Activated naive CD4-positive, alpha-beta T cell treated with anti-CD3 and anti-CD28 coated beads for 36 hours (primary cell): ENCODE measurements around the gene CAPN12. TPM values are rescaled to one million over a fixed set of nuclear protein-coding genes. Genes with fewer than 3 reads are reported as not detected.

Experiments
- CTCF ChIA-PET: fragments of 350-600 bp; sonication (Branson Sonifier 250); formaldehyde crosslinking; loops from one replicate; lab custom pipeline; 2021; ENCODE audit warnings: antibody characterized with exemption; lab: Charles Lee
- DNase-seq: peaks from one replicate; pipeline ENCODE4 v3.0.0-alpha.2; 2020
- H3K27ac Mint-ChIP-seq: one replicate; pipeline ENCODE4 v1.8.0; 2021; ENCODE audit warnings: mild to moderate bottlenecking, mixed read lengths
- H3K27me3 Mint-ChIP-seq: one replicate; pipeline ENCODE4 v1.8.0; 2021; ENCODE audit warnings: low read depth, mixed read lengths
- H3K36me3 Mint-ChIP-seq: one replicate; pipeline ENCODE4 v1.8.0; 2021; ENCODE audit warnings: low read depth, mixed read lengths
- H3K4me1 Mint-ChIP-seq: one replicate; pipeline ENCODE4 v1.8.0; 2021; ENCODE audit warnings: low read depth, mixed read lengths
- H3K4me3 Mint-ChIP-seq: one replicate; pipeline ENCODE4 v1.8.0; 2021; ENCODE audit warnings: mild to moderate bottlenecking, moderate library complexity, mixed read lengths
- H3K9me3 Mint-ChIP-seq: one replicate; pipeline ENCODE4 v1.8.0; 2021; ENCODE audit warnings: mixed read lengths
- intact Hi-C: fragments of 100-400 bp; cut with micrococcal nuclease; formaldehyde crosslinking; loops from one replicate; pipeline ENCODE4 v1.15.1; 2023
- total RNA-seq, 2 experiments: library from RNA; stranded (reverse); gene quantifications; one replicate each; pipeline ENCODE4 v1.2.3, GENCODE V29; 2021

The CAPN12 gene
- total RNA-seq, 2 experiments from 2014 or later = 1.9 to 2.2 TPM

DNA sequence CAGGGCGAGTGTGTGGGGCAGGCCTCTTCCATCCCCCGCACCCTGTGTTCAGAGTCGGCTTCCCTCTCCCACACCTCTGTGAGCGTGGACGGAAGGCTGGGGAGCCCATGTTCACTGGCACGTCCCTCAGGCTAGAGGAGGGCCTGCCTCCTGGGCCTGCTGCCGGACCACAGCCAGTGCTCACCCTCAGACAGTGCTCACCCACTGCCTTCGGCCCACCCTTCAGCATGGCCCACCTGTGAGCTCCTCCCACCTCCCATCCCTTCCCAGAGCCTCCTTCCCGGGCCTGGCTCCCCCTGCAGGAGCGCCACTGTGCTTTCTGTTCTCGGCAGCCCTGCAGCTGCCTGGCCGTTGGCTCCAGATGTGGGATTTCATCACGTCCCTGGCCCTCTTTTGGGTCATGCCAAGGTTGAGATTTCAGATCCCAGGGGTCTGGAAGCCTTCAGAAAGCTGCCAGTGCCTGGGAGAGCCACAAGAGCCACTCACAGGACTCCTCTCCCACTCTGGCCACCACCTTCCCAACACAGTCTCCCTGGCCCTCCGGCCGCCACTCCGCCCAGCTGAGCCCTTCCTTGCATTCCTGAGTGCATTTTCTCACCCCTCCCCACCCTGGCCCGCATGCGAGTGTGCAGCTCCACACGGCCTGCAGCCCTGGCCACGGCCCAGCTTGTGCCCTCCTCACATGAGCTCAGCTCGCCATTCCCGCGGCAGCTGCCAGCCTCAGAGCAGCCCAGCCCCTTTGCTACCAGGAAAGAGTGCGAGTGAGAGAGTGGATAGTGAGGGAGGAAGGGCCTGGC lies 25.3 kb downstream of the CAPN12 start:
- no peaks in the 10 kb centered on the region for H3K9me3 Mint-ChIP-seq
- H3K4me1 Mint-ChIP-seq = no peaks in the 10 kb centered on the region
- H3K27me3 Mint-ChIP-seq = no peaks in the 10 kb centered on the region
- intact Hi-C loops = no loop called here
- H3K4me3 Mint-ChIP-seq = no peak overlapping the region
- no peak overlapping the region for H3K27ac Mint-ChIP-seq
- DNase-seq = no peak
- CTCF ChIA-PET = no interaction called here
- H3K36me3 Mint-ChIP-seq = peaks cover 11% of the 10 kb centered on the region

DNA sequence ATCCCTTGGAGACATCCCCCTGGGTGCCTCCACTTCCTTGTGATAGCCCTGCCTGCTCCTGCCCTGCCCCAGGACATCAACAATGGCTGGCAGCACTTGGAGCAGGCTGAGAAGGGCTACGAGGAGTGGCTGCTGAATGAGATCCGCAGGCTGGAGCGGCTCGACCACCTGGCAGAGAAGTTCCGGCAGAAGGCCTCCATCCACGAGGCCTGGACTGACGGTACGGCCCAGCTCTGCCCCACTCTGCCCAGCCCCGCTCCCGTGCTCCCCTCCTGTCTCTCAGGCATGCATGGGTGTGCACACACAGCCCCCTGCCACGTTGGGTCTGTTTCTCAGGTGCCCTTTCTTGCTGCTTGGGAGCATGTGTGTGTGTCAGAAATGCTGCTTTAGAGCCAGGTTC lies 26.4 kb downstream of the CAPN12 start:
- DNase-seq = no peak
- no peak overlapping the region for H3K4me3 Mint-ChIP-seq
- peaks cover 11% of the 10 kb centered on the region for H3K36me3 Mint-ChIP-seq
- intact Hi-C loops = no loop called here
- no peak overlapping the region for H3K27ac Mint-ChIP-seq
- CTCF ChIA-PET = no interaction called here
- no peaks in the 10 kb centered on the region for H3K27me3 Mint-ChIP-seq
- no peaks in the 10 kb centered on the region for H3K4me1 Mint-ChIP-seq
- H3K9me3 Mint-ChIP-seq = no peaks in the 10 kb centered on the region

DNA sequence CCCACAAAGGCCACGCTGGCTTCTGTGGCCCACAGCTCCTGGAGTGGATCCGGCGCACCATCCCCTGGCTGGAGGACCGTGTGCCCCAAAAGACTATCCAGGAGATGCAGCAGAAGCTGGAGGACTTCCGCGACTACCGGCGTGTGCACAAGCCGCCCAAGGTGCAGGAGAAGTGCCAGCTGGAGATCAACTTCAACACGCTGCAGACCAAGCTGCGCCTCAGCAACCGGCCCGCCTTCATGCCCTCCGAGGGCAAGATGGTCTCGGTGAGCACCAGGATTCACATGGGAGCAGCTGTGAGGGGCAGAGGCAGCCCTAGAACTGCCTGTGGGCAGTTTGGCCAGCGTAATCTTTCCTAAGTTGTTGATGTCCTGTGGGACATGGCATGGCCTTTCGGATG lies 27.2 kb downstream of the CAPN12 start:
- Mint-ChIP-seq H3K4me1 (no peaks in the 10 kb centered on the region), H3K4me3 (no peak overlapping the region), H3K9me3 (no peaks in the 10 kb centered on the region), H3K36me3 (peaks cover 9% of the 10 kb centered on the region), H3K27me3 (no peaks in the 10 kb centered on the region), H3K27ac (no peak overlapping the region)
- CTCF ChIA-PET = no interaction called here
- no peak for DNase-seq
- intact Hi-C loops = no loop called here

DNA sequence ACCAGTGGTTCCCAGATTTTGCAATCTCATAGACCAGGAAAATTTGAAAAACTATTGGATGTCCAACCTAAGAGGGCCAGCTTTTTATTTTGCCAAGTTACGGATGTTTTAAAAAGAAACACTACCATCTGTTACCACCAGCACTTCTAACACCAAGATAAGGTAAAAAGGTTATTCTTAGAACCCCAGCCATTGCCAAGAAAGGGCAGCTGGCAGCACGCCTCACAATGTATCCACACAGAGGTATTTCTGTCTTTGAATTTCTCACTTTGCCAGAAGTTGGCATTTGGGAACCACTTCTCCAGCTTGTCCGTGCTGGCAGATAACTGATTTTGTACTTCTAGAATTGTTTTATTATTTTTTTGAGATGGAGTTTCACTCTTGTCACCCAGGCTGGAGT lies 28.7 kb downstream of the CAPN12 start:
- peaks cover 9% of the 10 kb centered on the region for H3K36me3 Mint-ChIP-seq
- CTCF ChIA-PET = interaction anchor here (0.6 to 1.4 kb wide), 2 partner anchors 48 to 218 kb away, joined by 3 read pairs; no protein-coding TSS in a partner anchor

DNA sequence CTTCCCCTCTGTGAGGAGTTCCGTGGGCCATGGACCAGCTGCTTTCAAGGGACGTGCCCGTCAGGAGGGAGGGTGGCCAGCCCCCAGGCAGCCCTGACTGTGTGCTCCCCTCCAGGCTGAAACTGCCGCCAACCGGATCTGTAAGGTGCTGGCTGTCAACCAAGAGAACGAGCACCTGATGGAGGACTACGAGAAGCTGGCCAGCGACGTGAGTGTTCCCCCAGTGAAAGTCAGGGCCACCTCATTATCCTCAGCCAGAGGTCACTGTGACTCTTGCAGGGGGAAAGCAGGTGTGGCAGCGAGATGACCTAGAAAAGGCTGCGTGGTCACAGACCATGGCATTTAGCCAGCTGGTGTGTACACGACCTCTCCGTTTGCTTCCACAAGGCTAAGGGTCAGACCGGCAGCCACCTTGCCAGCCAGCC lies 29.9 kb downstream of the CAPN12 start:
- Mint-ChIP-seq H3K27ac (no peak overlapping the region), H3K27me3 (no peaks in the 10 kb centered on the region), H3K4me3 (no peak overlapping the region), H3K9me3 (no peaks in the 10 kb centered on the region), H3K36me3 (peaks cover 11% of the 10 kb centered on the region), H3K4me1 (no peaks in the 10 kb centered on the region)
- intact Hi-C loops = no loop called here
- CTCF ChIA-PET = interaction anchor here (0.6 kb wide), 1 partner anchor 94 kb away, joined by 3 read pairs; no protein-coding TSS in a partner anchor
- no peak for DNase-seq

More for the DNA sequence above, 28.7 kb downstream of the CAPN12 start:
- Mint-ChIP-seq H3K4me3 (no peak overlapping the region), H3K9me3 (no peaks in the 10 kb centered on the region), H3K4me1 (no peaks in the 10 kb centered on the region), H3K27ac (no peak overlapping the region), H3K27me3 (no peaks in the 10 kb centered on the region)
- intact Hi-C loops = no loop called here
- DNase-seq = no peak

DNA sequence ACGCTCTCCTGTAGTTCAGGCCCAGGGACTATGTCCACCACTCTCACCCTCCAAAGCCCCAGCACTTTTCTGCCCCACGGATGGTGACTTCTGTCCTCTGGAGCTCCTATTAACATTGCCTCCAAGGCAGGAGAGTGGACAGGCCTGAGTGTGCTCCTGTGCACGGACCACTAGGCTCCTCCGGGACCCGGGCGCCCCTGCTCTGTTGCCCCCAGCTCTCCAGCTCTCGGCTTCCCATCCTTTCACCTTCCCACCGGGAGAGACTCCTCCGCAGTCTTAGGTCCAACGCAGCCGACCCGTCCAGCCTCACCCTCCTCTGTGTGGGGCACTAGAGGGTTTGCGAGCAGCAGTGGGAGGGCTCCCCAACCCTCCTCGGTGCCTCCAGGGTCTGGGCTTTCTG lies 30.4 kb downstream of the CAPN12 start:
- no peak overlapping the region for H3K4me3 Mint-ChIP-seq
- intact Hi-C loops = no loop called here
- no peak overlapping the region for H3K27ac Mint-ChIP-seq
- CTCF ChIA-PET = interaction anchor here (0.6 kb wide), 2 partner anchors 93 to 248 kb away, joined by 3 read pairs; no protein-coding TSS in a partner anchor
- no peak for DNase-seq
- H3K27me3 Mint-ChIP-seq = no peaks in the 10 kb centered on the region
- peaks cover 11% of the 10 kb centered on the region for H3K36me3 Mint-ChIP-seq
- H3K9me3 Mint-ChIP-seq = no peaks in the 10 kb centered on the region
- no peaks in the 10 kb centered on the region for H3K4me1 Mint-ChIP-seq

DNA sequence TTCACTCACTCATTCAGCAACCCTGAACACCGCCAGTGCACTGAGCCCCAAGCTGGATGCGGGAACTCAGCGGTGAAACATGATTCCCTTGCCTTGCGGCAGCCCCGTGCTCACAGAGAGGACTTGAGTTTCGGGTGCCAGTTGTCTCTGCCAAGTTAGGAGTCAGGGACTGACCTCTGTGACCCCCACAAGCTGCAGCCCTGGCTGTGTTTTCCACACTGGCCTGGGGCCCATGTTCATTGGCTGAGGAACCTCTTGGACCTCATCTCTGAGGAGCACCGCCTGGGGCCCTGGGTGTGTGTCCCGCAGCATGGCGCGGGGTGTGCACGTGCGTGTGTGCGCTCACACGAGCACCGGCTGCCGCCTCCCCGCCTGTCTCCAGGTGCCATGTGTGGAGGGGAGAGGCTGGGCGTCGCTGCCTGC lies 31.0 kb downstream of the CAPN12 start:
- Mint-ChIP-seq H3K27ac (no peak overlapping the region), H3K4me3 (no peak overlapping the region), H3K9me3 (no peaks in the 10 kb centered on the region), H3K4me1 (no peaks in the 10 kb centered on the region), H3K36me3 (peaks cover 8% of the 10 kb centered on the region), H3K27me3 (no peaks in the 10 kb centered on the region)
- CTCF ChIA-PET = interaction anchor here (0.6 kb wide), 1 partner anchor 249 kb away, joined by 3 read pairs; no protein-coding TSS in a partner anchor
- intact Hi-C loops = no loop called here
- no peak for DNase-seq

DNA sequence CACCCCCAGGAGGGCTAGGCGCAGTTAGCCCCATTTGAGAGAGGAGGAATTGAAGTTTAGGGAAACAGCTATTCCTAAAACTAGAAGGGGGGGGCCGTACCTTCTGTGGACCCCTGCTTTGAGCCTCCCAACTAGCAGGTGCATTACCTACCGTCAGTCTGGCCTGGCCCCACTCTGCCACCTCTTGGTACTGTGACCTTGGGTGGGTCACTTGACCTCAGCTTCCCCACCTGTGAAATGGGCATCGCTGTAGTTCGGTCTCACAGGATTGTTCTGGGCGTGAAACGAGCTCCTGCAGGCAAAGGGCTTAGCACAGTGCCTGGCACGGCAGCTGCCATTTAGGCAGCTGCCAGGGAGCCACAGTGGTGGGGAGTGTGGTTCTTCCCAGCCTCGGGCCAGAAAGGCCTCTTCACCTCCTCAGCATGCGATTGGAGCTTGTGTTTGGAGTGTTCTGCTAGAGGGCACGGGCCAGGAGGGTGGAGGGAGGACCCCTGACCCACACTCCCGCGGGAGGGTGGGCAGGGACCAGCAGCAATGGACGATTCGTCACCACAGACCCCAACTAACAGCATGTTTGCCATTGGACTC lies 32.0 kb downstream of the CAPN12 start:
- no peak overlapping the region for H3K4me3 Mint-ChIP-seq
- no peaks in the 10 kb centered on the region for H3K27me3 Mint-ChIP-seq
- DNase-seq = no peak
- H3K27ac Mint-ChIP-seq = no peak overlapping the region
- no peaks in the 10 kb centered on the region for H3K9me3 Mint-ChIP-seq
- intact Hi-C loops = no loop called here
- CTCF ChIA-PET = no interaction called here
- no peaks in the 10 kb centered on the region for H3K4me1 Mint-ChIP-seq
- H3K36me3 Mint-ChIP-seq = peaks cover 7% of the 10 kb centered on the region

DNA sequence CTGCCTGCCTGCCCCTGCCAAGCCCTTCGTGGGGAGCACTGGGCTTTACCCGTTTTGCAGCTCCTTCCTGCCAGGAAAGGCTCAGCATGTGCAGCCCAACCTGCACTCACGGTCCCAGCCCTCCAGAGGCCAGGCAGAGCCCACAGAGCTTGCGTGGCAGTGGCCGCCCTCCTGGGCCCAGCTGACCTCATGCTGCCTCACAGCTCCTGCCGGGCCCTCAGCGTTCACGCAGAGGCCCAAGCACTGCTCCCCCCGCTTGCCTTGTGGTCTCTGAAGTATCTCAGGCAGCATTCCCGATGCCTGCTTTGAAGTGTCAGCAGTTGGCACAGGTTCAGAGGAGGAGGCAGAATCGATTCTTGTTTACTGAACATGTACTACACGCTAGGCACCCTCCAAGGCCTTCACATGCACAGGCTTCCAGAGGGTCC lies 32.5 kb downstream of the CAPN12 start:
- Mint-ChIP-seq H3K27ac (no peak overlapping the region), H3K36me3 (peaks cover 6% of the 10 kb centered on the region), H3K27me3 (no peaks in the 10 kb centered on the region), H3K4me1 (no peaks in the 10 kb centered on the region), H3K4me3 (no peak overlapping the region), H3K9me3 (no peaks in the 10 kb centered on the region)
- CTCF ChIA-PET = no interaction called here
- intact Hi-C loops = no loop called here
- no peak for DNase-seq

DNA sequence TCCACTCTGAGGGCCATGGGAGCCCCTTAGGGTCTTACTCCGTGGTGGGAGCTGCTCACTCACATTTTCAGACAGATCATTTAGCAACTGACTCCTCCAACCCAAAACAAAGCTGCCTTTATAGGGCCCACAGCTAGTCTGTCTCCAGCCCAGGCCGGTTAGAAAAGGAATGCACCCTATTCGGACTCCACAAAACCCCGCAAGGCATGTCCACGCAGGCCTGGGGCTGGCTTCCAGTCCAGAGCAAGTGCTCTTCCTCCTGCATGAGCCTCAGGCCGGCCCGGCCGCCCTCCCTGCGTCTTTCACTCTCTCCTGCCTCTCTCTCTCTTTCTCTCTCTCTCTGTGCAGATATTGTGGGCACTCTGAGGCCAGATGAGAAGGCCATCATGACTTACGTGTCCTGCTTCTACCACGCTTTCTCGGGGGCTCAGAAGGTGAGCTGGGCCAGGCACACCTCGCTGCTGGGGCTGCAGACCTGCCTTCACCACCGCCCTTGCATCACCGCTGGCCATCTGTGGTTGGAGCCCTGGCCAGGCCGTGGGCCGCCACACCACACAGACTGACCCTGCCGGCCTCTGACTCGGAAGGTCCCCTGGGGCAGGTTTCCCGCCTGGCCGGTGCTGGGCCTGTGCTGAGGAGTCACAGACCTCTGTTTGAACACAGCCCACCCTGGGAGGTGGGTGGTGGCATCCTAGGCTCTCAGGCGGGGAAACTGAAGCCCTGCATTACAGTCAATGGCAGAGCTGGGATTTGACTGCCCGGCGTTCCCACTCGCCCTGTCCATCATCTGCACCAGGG lies 33.1 kb downstream of the CAPN12 start:
- CTCF ChIA-PET = interaction anchor here (0.5 to 0.9 kb wide), 3 partner anchors 12 to 250 kb away, joined by 3 to 4 read pairs (median 3); no protein-coding TSS in a partner anchor
- H3K4me1 Mint-ChIP-seq = no peaks in the 10 kb centered on the region
- intact Hi-C loops = no loop called here
- peaks cover 7% of the 10 kb centered on the region for H3K36me3 Mint-ChIP-seq
- H3K27ac Mint-ChIP-seq = no peak overlapping the region
- DNase-seq = no peak
- no peaks in the 10 kb centered on the region for H3K9me3 Mint-ChIP-seq
- no peaks in the 10 kb centered on the region for H3K27me3 Mint-ChIP-seq
- H3K4me3 Mint-ChIP-seq = no peak overlapping the region

DNA sequence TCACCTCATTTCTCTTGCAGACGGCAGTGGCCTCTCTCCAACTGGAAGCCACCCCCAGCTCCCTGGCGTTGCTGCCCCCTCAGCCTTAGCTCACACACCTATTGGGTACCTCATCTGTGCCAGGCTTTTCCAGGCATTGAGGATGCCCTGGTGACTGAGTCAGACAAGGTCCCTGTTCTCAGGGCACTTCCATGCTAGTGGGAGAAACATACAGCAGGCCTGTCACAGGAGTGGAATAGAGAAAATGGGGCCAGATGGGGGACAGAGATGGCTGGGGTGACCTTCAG lies 33.9 kb downstream of the CAPN12 start:
- H3K27ac Mint-ChIP-seq = no peak overlapping the region
- intact Hi-C loops = no loop called here
- no peaks in the 10 kb centered on the region for H3K4me1 Mint-ChIP-seq
- no peaks in the 10 kb centered on the region for H3K27me3 Mint-ChIP-seq
- peaks cover 10% of the 10 kb centered on the region for H3K36me3 Mint-ChIP-seq
- no peak overlapping the region for H3K4me3 Mint-ChIP-seq
- DNase-seq = no peak
- no peaks in the 10 kb centered on the region for H3K9me3 Mint-ChIP-seq
- CTCF ChIA-PET = interaction anchor here (0.9 kb wide), 2 partner anchors 11 to 251 kb away, joined by 3 read pairs; no protein-coding TSS in a partner anchor

DNA sequence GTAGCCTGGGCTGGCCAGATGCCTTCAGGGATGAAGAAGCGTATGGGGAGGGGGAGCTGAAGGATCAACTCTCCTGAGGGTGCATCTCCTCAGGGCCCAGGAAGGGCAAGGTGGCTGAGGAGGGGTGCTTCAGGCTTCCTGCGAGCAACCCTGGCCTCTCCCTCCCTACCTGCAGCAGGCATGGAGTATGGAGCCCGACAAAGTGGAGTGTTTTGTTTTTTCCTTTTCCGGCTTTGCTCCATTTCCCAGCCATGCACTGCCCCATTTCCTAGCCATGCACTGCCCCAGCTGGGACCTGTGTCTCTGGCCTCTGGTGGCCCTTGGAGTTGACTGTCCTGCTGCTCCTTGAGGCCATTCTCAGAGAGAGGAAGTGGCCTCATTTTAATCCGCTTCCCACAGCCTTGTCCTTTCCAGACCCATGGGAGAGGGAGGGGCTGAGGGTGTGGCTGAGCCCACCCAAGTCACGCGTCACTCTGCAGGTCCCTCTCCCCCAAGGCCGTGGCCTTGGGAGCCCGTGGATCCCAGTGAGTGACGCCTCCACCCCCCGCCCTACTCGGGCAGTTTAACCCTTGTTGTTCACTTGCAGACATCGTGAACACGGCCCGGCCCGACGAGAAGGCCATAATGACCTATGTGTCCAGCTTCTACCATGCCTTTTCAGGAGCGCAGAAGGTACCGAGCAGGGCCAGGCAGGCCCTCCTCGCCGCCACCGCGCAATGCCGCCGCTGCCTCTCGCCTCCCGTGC lies 34.4 kb downstream of the CAPN12 start:
- Mint-ChIP-seq H3K27me3 (no peaks in the 10 kb centered on the region), H3K27ac (no peak overlapping the region), H3K4me1 (no peaks in the 10 kb centered on the region), H3K9me3 (no peaks in the 10 kb centered on the region), H3K36me3 (peaks cover 8% of the 10 kb centered on the region), H3K4me3 (no peak overlapping the region)
- intact Hi-C loops = no loop called here
- CTCF ChIA-PET = interaction anchor here (0.9 kb wide), 1 partner anchor 10 kb away, joined by 3 read pairs; no protein-coding TSS in a partner anchor
- DNase-seq = no peak
